NCI-H1417 treated with DMSO at 0.1 percent for 48 hours (cell line): Measurements from ENCODE around the gene LACRT.

Experiments used
- DNase-seq: peaks from one replicate; lab custom pipeline; 2025; lab: John Stamatoyannopoulos, UW

The LACRT gene

DNA sequence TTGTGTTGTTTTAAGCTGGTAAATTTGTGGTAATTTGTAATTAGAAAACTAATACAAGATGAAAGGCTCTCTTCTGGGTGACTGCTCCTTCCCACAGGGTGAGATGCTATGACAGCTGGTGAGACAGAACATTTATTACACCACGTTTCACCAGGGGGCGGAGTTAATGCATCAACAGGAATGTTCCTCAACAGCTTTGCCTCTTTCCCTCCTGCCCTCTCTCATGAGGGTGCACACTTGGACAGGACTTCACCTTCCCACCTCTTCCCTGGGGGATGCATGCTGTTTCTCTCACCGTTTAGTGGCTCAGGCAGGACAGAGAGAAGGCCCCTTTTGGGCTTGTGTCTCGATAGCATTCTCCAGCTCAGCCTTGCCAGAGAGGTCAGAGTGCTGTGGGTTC is 32.9 kb downstream of the LACRT start:
- no peak for DNase-seq

DNA sequence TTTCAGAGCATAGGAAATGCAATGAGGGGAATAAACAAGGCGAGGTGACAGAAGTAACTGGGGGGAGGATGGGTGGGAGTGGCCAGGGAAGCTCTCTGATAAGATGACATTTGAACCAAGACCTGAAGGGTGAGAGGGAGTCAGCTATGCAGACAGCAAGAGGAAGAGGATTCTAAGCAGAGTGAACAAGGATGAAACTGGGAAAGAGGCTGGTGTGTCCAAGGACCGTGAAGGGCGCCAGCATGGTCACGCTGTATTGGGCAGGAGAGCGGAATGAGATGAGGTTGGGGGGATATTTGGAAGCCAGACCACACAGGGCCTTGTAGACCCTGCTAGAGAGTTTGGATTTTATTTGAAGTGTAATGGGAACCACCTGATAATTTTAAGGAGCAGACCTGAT is 35.7 kb downstream of the LACRT start:
- no peak for DNase-seq

DNA sequence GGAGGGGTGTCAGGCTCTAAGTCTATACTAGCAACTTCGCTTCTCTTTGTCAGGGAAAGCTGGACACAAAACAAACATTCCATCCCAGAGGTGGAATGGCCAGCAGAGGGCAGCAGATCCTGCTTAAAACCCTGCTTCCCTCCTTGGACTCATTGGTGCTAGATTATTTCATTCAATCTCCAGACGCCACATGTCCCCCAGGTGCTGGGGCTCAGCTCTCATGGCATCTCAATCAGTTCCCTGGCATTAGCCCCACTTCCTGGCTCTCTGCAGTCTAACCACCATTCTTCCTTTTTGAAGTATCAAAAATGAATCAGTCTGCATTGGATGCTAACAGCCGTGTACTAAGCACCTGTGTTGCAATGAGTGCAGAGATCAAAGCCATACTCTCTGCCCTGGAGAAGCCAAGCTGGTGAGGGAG is 38.2 kb downstream of the LACRT start:
- DNase-seq = no peak

DNA sequence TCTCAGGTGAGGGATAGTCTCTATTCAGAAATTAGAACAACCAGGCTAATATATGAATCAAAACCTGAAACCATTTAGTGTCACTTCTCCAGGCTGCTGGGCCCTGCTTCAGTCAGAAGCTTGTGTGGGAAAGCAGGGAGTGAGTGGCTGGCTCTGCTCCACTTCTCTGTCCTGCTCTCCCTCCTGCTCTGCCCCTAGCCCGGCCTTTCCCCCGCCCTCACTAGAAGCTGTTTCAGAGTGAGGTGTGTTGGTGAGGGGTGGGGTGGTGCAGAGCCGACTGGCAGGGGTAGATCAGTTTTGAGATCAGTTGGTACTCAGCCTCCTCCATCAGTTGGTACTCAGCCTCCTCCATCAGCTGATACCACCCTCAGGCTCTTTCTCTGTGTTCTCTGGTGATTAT is 39.2 kb downstream of the LACRT start:
- DNase-seq = no peak

DNA sequence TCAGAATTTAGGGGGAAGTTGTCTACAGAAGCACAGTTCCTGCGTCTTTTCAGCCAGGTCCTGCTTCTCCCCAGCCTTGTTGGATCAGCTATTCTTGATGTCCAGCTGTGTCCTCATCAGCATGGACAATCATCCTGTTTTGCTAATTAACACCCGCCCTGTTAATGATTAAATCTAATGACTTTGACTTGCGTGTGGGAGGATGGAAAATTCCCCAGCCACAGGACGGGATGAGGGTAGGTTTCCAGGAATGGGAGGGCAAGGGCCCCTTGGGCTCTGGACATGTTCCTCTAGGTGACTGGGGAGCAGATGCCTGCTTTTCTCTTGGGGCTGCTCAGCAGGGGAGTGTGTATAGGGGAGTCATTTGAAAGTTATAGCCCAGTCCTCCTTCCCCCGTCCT is 41.0 kb downstream of the LACRT start:
- DNase-seq = no peak

DNA sequence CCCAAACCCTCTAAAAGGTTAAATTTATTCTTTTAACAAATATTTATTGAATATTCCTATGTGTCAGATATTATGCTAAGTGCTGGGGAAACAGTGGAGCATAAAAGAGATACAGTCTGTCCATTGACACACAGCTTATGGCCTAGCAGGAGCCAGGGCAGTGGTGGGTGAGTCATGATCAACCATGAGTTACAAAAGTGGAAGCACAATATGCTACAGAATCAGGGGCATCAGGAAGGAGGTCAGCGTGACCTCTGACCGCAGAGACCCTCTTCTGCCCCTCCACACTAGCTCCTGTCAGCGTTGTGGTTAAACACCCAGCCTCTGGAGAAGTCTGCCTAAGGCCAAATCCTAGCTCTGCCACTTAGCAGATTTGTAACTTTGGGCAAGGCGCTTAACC is 41.6 kb downstream of the LACRT start:
- DNase-seq = no peak

DNA sequence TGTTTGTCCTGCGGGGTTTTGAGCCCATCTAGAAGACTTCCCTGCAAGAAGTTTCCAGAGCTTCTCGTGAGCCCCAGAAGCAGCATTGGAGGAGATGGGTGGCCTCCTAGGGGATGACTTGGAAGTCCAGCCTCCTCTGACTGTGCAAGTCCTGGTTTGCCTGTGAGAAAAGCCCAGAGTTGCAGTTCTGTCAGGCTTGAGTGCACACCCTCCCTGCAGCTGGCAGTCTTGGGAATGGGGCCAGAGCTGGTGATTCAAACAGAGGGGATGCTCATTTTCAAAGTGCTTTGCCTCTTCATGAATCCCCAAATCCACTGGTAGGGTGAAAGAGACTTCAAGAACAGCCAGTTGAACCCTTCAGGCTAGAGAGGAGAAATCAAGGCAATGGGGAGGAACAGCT is 42.4 kb downstream of the LACRT start:
- no peak for DNase-seq

DNA sequence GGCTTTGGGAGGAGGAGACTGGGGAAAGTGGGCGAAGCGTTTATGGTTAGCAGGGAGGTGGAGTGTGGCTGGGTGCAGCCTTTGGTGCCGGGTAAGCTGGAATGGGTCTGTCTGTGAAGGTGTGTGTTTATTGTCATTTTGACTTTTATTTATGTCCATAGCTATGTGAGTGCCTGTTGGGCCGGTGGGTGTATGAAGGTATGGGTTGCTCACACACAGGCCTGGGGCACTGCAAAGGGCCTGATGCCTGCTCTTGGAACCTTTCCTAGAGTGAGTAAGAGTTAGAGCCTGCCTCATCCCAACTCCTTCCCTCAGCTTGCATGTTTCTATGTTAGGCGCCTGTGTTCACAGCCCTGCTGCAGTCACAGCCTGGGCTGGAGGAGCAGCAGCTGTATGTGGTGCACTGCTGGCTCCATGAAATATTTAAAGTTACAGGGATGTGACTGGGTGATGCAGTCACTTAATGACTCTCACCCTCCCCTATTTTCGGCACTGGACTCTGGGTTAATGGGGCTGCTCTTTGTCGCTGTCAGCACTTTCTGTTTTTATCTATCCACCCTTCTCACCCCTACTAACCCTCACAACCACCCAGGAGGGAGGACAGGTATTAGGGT is 43.6 kb downstream of the LACRT start:
- no peak for DNase-seq

DNA sequence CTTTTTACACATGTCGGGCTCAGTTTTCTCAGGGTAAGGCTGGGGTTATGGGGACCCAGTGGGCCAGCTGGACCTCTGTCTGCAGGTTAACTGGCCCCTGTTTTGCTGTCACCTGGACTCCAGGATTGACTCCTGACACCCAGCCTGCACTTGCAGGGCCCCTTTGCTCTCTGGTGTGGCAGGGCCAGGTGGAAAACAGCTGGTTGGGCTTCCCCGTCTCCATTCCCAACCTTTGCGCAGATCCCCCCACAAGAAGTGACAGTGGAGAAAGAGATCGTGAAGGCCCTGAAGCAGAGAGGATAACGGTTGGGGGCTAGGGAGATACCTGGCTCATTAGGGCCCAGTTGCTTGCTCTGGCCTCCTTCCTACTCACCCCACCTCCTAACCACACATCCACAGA is 44.7 kb downstream of the LACRT start:
- no peak for DNase-seq

DNA sequence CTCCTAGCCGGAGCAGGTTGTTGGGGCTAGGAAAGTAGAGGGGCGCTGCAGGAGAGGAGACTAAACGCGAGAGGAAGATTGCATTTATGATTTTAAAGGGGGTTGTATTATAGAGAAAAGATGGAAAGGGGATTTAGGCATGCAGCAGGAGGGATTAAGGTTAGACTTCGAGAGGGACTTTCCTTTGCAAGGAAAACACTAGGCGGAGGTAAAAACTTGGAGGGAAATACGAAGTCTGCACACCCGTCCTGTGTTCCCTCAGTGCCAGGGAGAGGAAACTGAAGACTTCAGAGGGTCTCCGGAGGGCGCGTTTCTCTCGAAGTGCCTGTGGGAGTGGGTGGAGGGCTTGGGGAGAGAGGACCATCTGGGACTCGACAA is 45.8 kb downstream of the LACRT start:
- no peak for DNase-seq

DNA sequence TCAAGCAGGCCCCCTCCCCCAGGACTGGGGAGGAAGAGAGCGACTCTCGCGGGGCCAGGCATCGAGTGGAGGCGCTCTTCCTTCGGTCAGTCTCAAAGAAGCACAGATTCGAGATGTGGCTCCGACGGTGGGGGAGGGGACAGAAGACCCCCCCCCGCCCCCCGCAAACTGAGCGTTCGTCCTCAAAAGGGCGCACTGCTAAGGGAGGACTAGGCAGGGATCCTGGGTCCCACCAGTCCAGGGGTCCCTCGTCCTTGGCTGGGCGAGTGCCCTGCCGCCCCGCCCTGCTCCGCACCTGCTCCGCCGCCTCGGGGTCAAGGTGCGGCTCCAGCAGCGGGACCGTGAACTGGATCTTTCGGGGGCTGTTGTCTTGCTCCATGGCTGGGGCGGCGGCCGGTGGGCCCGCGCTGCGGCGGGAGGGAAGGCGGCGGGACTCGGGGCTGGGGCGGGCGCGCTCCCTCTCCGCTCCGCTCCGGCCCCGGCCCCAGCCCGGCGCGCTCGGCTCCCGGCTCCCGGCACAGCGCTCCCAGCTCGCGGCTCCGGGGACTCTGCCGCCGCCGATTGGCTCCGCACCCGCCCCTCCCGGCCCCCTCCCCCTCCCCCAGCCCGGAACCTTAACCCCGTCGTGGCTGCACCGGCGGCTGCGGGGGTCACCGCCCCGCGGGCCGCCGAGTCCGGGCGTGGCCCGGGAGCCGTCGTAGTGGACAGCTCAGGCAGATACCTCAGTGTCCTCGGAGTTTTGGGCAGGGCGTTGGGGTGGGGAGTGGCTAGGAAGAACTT is 46.4 kb downstream of the LACRT start, which contains the start of gene PPP1R1A:
Gene PPP1R1A (minus strand): TSS at position 550 of the 780 bp plus-strand sequence. CDS start 171 bp downstream, at position 379.
- no peak for DNase-seq

DNA sequence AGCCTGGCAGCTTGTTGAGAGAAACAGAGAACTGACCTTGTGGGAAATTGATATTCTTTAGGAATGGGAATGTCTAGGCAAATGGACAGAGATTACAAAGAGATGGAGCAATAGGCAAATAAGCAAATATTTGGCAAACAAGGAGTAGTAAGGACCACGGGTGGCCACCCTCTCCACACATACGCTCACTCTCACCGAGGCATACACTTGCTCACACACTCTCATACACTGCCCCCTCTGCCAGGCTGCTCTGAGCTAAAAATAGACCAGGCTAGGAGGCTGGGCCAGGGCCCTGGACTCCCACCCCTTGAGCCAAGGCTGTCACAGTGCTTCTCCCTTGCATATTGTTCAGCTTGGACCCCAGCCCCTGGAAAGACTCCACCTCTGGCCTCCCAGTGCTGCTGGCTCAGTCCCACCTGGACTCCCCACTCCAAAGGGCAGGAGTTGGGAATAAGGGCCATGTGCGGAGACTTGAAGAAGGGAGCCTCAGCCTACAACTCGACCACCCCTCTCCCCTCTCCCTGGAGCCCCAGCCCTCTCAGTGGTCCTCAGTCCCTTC is 47.3 kb downstream of the LACRT start:
- no peak for DNase-seq

DNA sequence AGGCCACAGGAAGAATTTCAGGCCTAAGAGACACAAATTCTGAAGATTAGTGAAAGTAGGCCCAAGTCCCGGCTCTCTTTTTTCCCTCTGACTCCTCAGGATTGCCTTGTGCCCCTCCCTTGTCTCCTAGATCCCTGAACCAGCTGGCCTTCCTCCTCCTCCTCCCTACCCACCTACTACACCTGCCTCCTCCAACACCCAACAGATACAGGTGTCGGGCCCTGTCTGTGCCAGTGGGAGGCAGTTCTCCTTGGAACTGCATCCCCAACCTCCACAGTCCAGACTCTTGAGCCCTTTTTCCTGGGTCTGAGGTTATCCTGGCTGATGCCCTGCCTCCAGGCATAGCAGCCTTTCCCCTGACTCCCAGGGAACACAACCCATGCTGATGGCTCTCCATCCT is 48.1 kb downstream of the LACRT start:
- no peak for DNase-seq

DNA sequence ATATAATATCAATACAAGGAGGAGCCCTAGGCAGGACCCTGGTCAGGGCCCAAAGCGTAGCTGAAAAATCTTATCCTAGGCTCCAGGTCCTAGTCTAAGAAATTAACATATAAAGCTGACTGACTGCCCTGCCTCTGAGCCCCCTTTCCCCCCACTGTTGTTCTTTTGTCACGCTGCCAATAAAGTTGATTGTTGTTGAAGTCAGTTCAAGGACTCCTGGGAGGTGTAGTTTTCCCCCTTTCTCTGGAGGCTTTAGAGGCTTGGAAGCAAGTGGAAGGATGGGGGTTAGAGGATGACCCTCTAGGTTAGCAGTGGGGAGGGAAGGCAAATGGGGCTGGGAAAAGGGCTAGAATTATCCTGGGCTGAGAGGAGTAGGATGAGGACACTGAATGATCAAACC is 49.5 kb downstream of the LACRT start:
- DNase-seq = no peak

DNA sequence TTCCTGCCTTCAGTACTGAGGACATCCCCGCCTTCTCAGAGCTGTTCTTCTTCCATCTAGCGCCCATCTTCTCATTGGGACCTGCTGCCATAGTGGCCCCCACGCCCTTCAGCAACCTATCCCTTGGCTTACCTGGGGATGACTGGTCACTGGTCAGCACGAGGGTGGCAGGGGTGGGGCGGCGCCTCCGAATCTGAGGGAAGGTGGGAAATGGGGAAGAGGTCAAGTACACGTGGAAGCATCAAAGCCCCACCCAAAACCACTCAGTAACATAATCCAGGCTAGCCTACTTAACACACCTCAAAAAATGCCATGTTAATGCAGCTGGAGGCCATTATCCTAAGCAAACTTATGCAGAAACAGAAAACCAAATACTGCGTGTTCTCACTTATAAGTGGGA is 50.6 kb downstream of the LACRT start:
- no peak for DNase-seq

DNA sequence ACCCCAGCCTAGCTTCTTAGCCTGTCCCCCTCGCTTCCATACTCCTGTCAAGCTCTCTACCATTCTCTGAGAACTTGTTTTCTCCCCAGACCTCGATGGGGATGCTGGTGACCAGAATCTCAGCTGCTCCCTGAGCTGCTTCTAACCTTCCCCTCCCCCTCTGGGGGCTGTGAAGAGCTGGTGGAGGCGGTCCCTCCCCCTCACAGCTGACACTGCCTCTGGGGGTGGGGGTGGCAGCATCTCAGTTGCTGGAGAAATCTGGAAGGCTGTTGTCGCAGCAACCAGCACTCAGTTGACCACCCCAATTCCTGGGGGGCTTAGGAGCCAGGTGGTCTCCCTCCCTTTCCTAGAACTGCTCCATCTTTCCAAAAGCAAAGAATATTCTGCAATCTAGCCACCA is 51.0 kb downstream of the LACRT start:
- no peak for DNase-seq

DNA sequence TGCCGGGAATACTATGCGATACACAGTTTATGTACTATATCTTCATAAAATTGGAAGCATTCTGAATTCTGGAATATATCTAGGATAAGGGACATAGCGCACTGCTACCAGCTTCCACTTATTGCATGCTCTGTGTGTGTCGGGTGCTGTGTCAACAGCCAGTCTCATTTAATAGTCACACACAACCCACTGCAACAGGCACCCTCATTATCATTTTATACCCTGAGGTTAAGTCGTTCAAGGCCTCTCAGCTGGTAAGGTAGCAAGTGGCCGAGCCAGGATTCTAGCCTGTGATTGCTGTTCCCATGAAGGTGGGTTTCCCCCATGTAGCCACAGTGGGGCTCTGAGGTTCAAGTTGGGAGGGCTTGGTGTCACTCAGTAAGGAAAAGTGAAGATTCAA is 53.3 kb downstream of the LACRT start:
- no peak for DNase-seq
